Spleen (tissue), 11 donors: ENCODE results near the gene ZNF524. TPM values are rescaled to one million over a fixed set of nuclear protein-coding genes. Genes with fewer than 3 reads are reported as not detected.

ENCODE experiments used
- DNase-seq: peaks from one replicate; pipeline ENCODE4 v3.0.0-alpha.2; 2020
- H3K27ac ChIP-seq, 8 donors: fragments of 200-600 bp; sonication (generic) in 7 of 8; 1 replicate in 4 of 8; 2 replicates in 4 of 8; pipeline versions ENCODE4 v1.5.0 to v1.8.0; 2016 to 2021; ENCODE audit warnings: inconsistent platforms in 4 of 8, mild to moderate bottlenecking in 4 of 8, moderate library complexity in 1 of 8
- H3K27me3 ChIP-seq, 7 donors: fragments of 200-600 bp; sonication (generic) in 6 of 7; replicated peaks in 1 of 7; 1 replicate in 4 of 7; 2 replicates in 3 of 7; pipeline versions ENCODE4 v1.5.0 to v1.8.0; 2016 to 2021; ENCODE audit warnings: inconsistent platforms in 3 of 7, mild to moderate bottlenecking in 1 of 7
- H3K36me3 ChIP-seq, 6 donors: fragments of 200-600 bp; sonication (generic) in 5 of 6; 1 replicate in 4 of 6; 2 replicates in 2 of 6; pipeline versions ENCODE4 v1.5.0 to v1.8.0; 2016 to 2021; ENCODE audit warnings: inconsistent platforms in 2 of 6
- H3K4me1 ChIP-seq, 6 donors: fragments of 200-600 bp; sonication (generic) in 5 of 6; 1 replicate in 3 of 6; 2 replicates in 3 of 6; pipeline versions ENCODE4 v1.5.0 to v1.8.0; 2016 to 2021; ENCODE audit warnings: inconsistent platforms in 3 of 6
- H3K4me3 ChIP-seq, 8 donors: fragments of 200-600 bp; sonication (generic) in 7 of 8; 1 replicate in 4 of 8; 2 replicates in 4 of 8; pipeline versions ENCODE4 v1.5.0 to v1.8.0; 2016 to 2021; ENCODE audit warnings: inconsistent platforms in 4 of 8, mild to moderate bottlenecking in 4 of 8, moderate library complexity in 2 of 8
- H3K9me3 ChIP-seq, 8 donors: fragments of 200-600 bp; sonication (generic) in 7 of 8; 1 replicate in 4 of 8; 2 replicates in 4 of 8; pipeline versions ENCODE4 v1.5.0 to v1.8.0; 2016 to 2021; ENCODE audit warnings: inconsistent platforms in 4 of 8
- CTCF ChIP-seq, 11 experiments: fragments of 200-600 bp in 7 of 11; fragments of 450-650 bp in 4 of 11; sonication (generic) in 4 of 11; IDR thresholded peaks in 8 of 11; conservative IDR thresholded peaks in 3 of 11; 1 replicate in 7 of 11; 2 replicates in 4 of 11; pipeline versions ENCODE4 v1.4.0 to v1.8.0; 2016 to 2021; ENCODE audit warnings: antibody characterized with exemption in 11 of 11, inconsistent platforms in 4 of 11, mild to moderate bottlenecking in 1 of 11
- POLR2A ChIP-seq, 3 donors: fragments of 450-650 bp; IDR thresholded peaks; one replicate each; pipeline ENCODE4 v1.5.1; 2017; ENCODE audit warnings: antibody characterized with exemption in 3 of 3, mild to moderate bottlenecking in 1 of 3
- POLR2AphosphoS5 ChIP-seq, 3 donors: sonication (generic); formaldehyde crosslinking; IDR thresholded peaks; one replicate each; pipeline ENCODE4 v1.5.1; 2017; ENCODE audit warnings: antibody characterized with exemption in 3 of 3
- WGBS, 5 donors: extraction: QIAGEN DNeasy Blood & Tissue Kit in 3 of 5; methylation state at CpG; one replicate each; pipeline versions ENCODE4 v1.1.5 to v1.1.7; 2013 to 2018; 5-methylcytosine and 5-hydroxymethylcytosine counted together
- intact Hi-C: fragments of 100-400 bp; cut with DNase I; formaldehyde crosslinking; loops from one replicate; pipeline ENCODE4 v1.15.0; 2023; ENCODE audit warnings: low total_unique reads
- polyA plus RNA-seq, 3 donors: library from polyadenylated mRNA; stranded (reverse); fragments of 200-250 nt; gene quantifications; one replicate each; pipeline ENCODE4 v1.2.1, GENCODE V29; 2013
- total RNA-seq, 7 donors: library from RNA; depleted of rRNA in 3 of 7; stranded (reverse); fragments of >200 nt in 3 of 7; fragmentation: NEBNext Ultra II Directional in 4 of 7; extraction: Animal tissue kit (Norgen Biotek cat#: 25700) in 4 of 7; gene quantifications; one replicate each; pipeline versions ENCODE4 v1.1.0 to v1.2.1, GENCODE V29; 2016 to 2021
- donor health status: healthy with polysubstance abuse.
- donor health status: DM: no; HTN: no; CAD: no; lungs with moderate emphysema.
- donor health status: DM: no; HTN: no; CAD: no.
- donor health status: Bipolar disorder and iron deficiency.
- donor health status: healthy.
- donor health status: DM: no; HTN: no; CAD: no.
- donor health status: DM: yes; HTN: yes; CAD: no.

ZNF524 gene
- total and polyA plus RNA-seq, 10 donors, result 19.7 to 57.8 (median 30.2) TPM

GRCh38 chr19:55616395-55616875, 16.3 kb downstream of the ZNF524 start:
- DNase-seq, result no peak
- intact Hi-C loops, result no loop called here
- WGBS, 5 donors, result 95 to 98% (median 97%) methylated on average over 28 to 38 of the region's 38 CpGs
- peaks cover 13 to 88% (median 31%) of the 10 kb centered on the region in 6 donors for H3K4me1 ChIP-seq
- H3K27me3 ChIP-seq, result no peaks in the 10 kb centered on the region
- H3K9me3 ChIP-seq, result no peaks in the 10 kb centered on the region
- TF ChIP-seq CTCF (IDR thresholded peaks at IDR 0.05 in 8 of 11, conservative IDR thresholded peaks at IDR 0.05 in 3 of 11) (no peak), POLR2AphosphoS5 (IDR thresholded peaks at IDR 0.05) (peak in 1 of 3 donors; percentile 46)
- peaks cover 0 to 65% (median 38%) of the 10 kb centered on the region in 6 donors for H3K36me3 ChIP-seq
- H3K4me3 ChIP-seq, result no peak overlapping the region
- peak overlapping the region in 4 of 8 donors; percentile 36 to 95 (median 84) for H3K27ac ChIP-seq

- peaks cover 0 to 75% (median 45%) of the 10 kb centered on the region in 6 donors for H3K36me3 ChIP-seq
- no peak for DNase-seq
- WGBS, 5 donors, result 60 to 87% (median 78%) methylated on average over 4 to 8 of the region's 8 CpGs
- H3K27me3 ChIP-seq, result no peaks in the 10 kb centered on the region
- H3K4me3 ChIP-seq, result no peak overlapping the region
- H3K4me1 ChIP-seq, result peaks cover 9 to 88% (median 23%) of the 10 kb centered on the region in 6 donors
- H3K9me3 ChIP-seq, result no peaks in the 10 kb centered on the region
- peak overlapping the region in 5 of 8 donors; percentile 36 to 95 (median 82) for H3K27ac ChIP-seq
- TF ChIP-seq CTCF (IDR thresholded peaks at IDR 0.05 in 8 of 11, conservative IDR thresholded peaks at IDR 0.05 in 3 of 11), result no peak
- TF ChIP-seq POLR2A (IDR thresholded peaks at IDR 0.05), result no peak
- peak in 2 of 3 donors; percentile 39 to 49 for TF ChIP-seq POLR2AphosphoS5 (IDR thresholded peaks at IDR 0.05)
- intact Hi-C loops, result no loop called here
These were observed 17.3 kb downstream of the ZNF524 start for GRCh38 chr19:55617426-55617825.

- Histone ChIP-seq H3K4me1 (peaks cover under 1 to 88% (median 21%) of the 10 kb centered on the region in 6 donors), H3K27ac (peak overlapping the region in 4 of 8 donors; percentile 11 to 95 (median 84)), H3K9me3 (no peaks in the 10 kb centered on the region), H3K4me3 (no peak overlapping the region), H3K27me3 (no peaks in the 10 kb centered on the region), H3K36me3 (peaks cover 0 to 73% (median 44%) of the 10 kb centered on the region in 6 donors)
- WGBS, 5 donors, result 80 to 94% (median 84%) methylated on average over 7 of the region's 7 CpGs
- intact Hi-C loops, result no loop called here
- TF ChIP-seq POLR2A (IDR thresholded peaks at IDR 0.05), result no peak
- TF ChIP-seq POLR2AphosphoS5 (IDR thresholded peaks at IDR 0.05), result no peak
- no peak for TF ChIP-seq CTCF (IDR thresholded peaks at IDR 0.05 in 8 of 11, conservative IDR thresholded peaks at IDR 0.05 in 3 of 11)
- no peak for DNase-seq
These were observed 18.3 kb downstream of the ZNF524 start for GRCh38 chr19:55618426-55618825.

GRCh38 chr19:55619286-55619685, 19.2 kb downstream of the ZNF524 start:
- DNase-seq, result no peak
- peaks cover 0 to 65% (median 38%) of the 10 kb centered on the region in 6 donors for H3K36me3 ChIP-seq
- no peaks in the 10 kb centered on the region for H3K27me3 ChIP-seq
- no peak overlapping the region for H3K4me3 ChIP-seq
- TF ChIP-seq POLR2AphosphoS5 (IDR thresholded peaks at IDR 0.05) (no peak), POLR2A (IDR thresholded peaks at IDR 0.05) (no peak)
- peak overlapping the region in 7 of 8 donors; percentile 8 to 95 (median 69) for H3K27ac ChIP-seq
- 54 to 80% (median 75%) methylated on average over 3 of the region's 3 CpGs for WGBS, 5 donors
- peaks cover 0 to 87% (median 26%) of the 10 kb centered on the region in 6 donors for H3K4me1 ChIP-seq
- intact Hi-C loops, result no loop called here
- no peaks in the 10 kb centered on the region for H3K9me3 ChIP-seq
